Measurements from ENCODE around the gene CD79B.
"Not testable (repeated sequence)": the region's sequence is repeated elsewhere in the genome, so short reads cannot be mapped to it uniquely, and the experiment has no call there.

CD79B gene

DNA sequence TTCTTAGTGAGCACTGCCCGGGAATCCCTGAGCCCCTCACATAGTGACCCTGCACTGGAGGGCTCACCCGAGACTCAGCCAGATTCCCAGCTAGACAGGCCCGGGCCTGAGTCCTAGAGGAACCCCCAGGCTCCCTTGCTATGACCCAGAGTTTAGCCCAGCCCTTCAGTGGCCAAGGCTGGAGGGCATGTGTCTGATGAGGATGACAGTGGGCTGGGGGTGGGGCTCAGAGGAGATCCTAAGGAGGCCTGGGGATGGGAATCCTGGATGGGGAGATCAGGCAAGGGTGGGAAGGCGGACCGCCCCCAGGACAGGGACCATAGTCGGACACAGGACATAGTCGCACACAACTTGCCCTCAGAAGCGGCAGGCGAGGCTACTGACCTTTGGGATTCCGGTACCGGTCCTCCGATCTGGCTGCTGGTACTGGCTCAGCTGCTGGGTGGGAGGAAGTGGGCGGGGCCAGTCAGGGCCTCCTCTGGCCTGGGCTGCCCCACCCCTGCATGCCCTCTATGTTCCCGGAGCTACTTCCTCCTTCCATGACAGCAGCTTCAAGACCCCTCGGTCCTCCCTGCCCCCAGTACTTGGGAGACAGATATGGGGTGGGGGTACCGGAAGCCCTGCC lies 1.1 kb downstream of the CD79B start:
- peak; percentile 26 for DNase-seq

DNA sequence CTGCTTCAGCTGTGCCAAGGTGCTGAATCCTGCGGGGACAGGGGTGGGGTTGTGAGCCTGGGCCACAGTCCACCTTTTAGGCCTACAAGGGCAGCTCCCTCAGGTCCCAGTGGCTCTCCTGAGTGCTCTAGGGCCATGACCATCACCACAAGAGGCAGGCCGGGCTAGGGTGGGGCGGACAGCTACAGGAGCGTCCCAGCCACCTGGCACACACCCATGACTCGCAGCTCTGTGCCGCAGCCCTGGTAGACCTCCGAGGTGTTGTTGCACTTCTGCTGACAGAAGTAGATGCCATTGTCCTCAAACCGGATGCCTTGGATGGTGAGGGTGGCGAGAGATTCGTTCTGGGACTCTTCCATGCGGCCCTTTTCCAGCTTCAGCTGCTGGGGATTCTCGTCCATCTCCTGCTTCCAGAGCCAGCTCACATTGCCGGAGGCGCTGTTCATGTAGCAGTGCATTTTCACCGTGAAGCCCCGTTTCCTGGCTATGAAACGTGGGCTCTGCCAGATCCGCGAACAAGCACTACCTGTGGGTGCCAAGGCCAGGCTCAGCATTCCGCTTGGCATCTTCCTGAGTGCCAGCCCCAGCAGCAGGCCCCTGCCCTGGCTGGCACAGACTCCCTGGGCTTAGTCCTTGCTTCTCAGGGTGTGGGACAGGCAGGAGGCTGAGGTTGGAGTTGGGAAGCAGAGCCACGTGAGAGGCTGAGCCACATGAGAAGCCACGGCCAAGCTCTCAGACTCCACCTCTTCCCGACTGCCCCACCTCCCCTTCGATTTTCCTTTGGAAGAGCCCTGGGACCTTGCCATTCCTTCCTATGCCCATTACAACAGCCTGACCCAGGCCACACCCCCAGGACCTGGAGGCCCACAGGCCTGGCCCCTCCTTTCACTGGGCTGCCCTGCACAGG lies 2.0 kb downstream of the CD79B start:
- no peak for DNase-seq

DNA sequence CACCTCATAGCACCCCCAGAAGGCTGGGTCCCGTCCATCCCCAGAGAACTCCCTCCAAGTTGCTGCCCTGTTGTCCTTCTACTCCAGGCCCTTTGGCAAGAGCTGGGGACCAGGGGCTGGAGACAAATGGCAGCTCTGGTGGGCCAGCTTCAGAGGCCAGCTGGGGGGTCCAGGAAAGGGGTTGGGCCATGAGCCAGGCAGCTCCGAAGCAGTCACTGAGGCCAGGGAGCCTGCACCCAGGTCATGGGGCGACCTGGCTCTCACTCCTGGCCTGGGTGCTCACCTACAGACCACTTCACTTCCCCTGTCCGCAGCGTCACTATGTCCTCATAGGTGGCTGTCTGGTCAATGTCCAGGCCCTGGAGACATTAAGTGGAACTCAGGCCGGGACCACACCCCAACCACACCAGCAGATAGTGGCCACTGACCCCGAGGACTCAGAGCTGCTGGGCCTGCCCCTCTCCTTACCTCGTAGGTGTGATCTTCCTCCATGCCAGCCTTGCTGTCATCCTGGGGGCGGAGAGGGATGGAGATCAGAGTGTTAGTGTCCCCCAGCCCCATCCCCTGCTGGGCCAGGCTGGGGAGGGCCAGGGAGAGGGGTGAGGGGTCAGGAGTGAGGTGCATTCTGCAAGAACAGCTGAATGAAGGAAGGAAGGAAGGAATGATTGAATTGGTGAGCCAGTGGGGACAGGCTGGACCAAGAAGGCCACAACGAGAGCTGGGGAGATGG lies 3.0 kb downstream of the CD79B start:
- no peak for DNase-seq

DNA sequence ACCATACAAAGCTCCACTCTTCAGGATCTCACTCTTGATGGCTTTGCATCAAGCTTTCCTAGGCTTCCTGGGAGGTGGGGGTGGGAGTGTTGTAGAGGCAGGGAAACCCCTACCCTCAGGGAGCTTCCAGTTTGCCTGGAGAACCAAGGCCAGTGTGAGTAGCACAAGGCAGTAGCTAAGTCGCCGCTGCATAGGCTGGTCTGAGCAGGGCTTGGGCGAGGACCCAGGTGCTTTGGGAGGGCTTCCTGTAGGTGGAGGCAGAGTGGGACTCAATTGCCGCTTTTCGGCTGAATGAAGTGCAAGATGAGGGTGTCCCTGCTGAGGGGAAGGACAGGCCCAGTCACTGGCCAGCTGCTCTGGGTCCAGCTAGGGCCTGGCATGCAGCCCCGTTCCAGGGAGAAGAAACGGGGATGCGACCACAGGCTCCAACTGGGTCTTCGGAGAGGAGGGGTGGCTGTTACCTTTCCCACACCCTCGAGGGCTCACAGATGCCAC lies 3.9 kb downstream of the CD79B start:
- no peak for DNase-seq

DNA sequence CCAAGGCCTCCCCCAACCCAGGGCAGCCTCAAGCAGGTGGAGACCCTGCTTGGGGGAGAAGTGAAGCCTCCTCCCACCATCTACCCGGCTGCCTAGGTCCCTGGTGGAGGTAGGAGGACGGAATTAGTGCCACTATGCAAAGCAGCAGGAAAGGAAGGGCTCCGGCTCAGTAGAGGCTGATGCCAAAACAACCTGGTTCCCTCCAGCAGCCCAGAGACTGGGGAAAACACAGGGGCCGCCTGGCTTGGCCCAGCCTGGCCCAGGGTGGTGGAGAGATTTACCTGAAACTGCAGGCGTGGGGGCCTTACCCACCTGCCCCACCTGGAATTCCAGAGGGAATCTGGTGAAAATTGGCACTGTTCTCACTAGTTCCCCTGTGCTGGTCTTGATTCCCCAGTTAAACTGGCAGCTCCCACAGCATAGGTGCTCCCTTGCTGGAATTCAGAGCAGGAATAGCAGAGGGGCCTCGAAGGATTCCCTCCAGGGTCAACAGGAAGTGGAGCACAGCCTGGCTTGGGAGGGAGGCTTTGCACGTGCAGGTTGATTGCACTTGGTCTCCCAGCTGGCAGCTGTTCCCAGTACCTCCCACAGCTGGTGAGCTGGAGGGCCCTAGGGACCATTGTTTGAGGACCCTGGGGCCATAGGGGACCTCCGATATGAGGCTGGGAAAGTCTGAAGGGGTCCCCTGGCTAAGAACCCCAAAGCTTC lies 4.5 kb downstream of the CD79B start:
- no peak for DNase-seq

DNA sequence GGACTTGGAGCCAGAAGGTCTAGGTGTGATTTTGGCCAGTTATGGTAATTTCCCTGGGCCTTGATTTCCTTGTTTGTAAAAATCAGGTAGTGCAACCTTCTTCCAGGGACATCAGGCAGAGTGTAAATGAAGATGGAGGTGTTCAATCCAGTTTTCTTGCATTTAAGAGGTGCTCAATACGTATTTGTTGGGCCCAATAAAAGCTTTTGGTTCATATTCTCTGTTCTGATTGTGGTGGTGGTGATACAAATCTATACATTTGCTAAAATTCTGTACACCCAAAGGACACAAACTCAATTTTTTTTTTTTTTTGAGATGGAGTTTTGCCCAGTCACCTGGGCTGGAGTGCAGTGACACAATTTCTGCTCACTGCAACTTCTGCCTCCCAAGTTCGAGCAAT lies 6.0 kb downstream of the CD79B start:
- no peak for DNase-seq

DNA sequence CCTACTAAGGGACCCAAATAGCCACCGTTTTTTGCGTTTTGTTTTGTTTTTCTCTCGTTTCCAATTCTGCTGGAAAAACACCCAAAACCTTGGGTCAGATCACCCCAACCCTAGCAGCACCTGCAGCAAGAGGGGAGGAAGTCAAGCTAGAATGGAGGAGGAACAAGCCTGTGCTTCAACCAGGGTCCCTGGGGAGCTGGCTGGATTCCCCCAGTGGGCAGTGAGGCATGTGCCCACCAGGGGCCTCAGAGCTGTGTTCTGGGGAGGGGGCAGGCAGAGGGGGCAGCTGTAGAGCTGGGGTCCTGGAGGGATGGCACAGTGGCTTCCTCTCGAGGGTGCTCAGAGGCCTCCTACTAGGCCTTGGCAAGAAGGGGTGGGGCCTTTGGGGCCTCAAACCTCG lies 6.5 kb downstream of the CD79B start:
- no peak for DNase-seq

DNA sequence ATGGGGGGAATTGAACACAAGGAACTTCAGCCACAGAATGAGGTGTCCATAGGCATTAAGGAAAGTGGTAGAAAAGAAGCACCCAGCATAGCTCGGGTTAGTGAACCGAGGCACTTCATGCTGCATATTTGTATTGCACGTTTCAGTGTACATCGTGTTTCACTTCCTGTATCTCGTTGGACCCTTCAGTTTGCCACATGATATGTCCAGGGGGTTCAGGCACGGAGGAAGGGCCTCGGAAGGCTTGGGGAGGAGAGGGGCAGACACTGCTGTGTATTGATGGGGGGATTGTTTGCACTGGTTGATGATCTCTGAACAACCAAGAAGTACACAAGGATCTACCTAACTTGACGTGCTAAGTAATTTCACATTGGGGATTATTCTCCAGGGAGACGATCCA lies 9.7 kb downstream of the CD79B start:
- DNase-seq: not testable (repeated sequence)

DNA sequence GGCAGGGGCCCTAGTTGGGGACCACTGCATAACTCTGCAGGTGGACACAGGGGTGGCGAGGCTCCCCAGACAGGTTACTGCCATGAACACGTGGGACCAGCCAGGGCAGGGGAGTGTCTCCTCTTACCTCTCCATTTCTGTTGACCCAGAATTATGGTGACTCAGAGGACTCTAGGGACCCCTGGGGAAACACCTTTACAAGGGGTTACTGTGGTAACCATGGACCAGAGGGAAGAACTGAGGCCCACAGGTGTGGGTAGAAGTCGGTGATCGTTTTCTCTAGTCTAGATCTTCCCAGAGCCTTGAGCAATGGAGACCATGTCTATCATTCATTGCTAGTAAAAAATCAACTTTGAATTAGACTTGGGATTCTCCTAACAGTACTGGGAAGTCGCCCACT lies 11.4 kb downstream of the CD79B start:
- not testable (repeated sequence) for DNase-seq

DNA sequence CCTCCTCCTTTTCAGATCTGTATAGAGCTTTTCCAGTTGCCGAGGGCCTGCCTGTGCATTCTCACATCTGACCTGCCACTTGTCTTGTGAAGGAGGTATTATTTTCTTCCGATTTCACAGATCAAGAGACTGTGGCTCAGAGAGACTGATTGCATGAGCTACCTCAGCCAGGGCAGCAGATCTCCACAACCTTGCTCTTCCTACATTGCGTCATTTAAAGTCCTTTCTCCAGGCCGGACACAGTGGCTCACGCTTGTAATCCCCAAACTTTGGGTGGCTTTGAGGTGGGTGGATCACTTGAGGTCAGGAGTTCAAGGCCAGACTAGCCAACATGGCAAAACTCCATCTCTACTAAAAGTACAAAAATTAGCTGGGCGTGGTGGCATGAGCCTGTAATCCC lies 12.1 kb downstream of the CD79B start:
- DNase-seq: not testable (repeated sequence)

DNA sequence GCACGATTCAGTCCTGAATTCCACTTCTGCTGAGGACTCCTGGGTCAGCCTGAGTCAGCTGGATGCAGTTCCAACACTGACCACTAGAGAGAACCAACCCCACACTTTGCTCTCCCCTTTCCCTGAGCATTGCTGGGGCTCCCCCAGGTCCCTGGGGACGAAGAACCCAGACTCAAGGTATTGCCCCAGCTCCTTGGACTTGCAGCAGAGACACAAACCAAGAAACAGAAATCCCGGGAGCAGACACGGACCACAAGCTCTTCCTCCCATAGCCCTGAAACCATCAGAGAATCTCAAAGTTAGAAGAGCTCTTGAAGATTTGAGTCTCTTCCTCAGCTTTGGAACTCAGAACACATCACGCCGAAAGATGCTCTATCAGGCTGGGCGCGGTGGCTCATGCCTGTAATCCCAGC lies 12.8 kb downstream of the CD79B start:
- peak; percentile 75 for DNase-seq

DNA sequence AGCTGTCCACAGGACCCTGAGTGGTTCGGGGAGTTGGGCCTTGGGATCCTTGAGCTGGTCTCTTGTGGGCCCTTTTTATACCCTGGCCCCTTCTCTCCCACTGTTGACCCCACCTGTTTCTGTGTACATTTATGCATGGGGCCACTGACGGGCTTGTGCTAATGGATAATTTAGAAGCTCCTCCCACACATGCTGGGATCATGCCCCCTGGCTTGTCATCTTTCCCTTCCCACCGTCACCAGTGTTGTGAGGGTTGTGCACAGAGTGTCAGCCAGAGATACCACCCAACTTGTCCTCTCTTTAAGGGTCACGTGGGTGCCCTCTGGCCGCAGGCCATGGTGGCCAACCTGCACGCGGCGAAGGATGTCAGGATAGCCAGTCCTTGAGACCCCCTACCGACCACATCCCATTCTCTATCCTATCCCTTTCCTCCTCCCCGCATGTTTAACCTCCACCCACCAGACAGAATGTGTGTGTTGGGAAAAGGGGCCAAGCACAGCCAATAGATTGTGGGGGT lies 13.3 kb downstream of the CD79B start, which contains the start of gene GH1:
Gene GH1 (minus strand): TSS at position 51 of the 517 bp plus-strand sequence. CDS start 63 bp downstream, outside the sequence.
- not testable (repeated sequence) for DNase-seq

DNA sequence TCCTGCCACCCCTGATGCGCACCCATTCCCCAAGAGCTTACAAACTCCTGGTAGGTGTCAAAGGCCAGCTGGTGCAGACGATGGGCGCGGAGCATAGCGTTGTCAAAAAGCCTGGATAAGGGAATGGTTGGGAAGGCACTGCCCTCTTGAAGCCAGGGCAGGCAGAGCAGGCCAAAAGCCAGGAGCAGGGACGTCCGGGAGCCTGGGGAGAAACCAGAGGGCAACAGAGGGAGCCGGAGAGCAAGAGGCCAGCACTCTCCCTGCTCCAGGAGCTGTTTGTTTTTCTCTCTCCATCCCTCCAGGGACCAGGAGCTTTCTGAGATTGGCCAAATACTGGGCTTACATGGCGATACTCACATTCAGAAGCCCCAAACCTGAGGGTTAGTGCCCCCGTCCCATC lies 13.8 kb downstream of the CD79B start:
- DNase-seq: no peak

DNA sequence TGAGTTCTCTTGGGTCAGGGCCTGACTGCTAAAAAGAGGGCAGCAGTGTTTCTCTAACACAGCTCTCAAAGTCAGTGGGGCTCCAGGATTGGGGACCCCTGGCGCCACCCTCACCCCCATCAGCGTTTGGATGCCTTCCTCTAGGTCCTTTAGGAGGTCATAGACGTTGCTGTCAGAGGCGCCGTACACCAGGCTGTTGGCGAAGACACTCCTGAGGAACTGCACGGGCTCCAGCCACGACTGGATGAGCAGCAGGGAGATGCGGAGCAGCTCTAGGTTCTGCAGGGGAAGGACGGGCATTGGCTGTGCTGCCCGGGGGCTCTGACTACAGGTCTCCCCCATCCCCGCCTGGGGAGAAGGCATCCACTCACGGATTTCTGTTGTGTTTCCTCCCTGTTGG lies 14.5 kb downstream of the CD79B start:
- DNase-seq: no peak

DNA sequence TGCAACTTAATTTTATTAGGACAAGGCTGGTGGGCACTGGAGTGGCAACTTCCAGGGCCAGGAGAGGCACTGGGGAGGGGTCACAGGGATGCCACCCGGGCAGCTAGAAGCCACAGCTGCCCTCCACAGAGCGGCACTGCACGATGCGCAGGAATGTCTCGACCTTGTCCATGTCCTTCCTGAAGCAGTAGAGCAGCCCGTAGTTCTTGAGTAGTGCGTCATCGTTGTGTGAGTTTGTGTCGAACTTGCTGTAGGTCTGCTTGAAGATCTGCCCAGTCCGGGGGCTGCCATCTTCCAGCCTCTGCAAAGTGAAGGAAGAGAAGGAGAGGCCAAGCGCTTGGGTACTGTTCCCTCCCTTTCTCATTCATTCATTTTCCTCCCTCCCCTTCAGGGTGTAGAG lies 14.9 kb downstream of the CD79B start:
- DNase-seq: not testable (repeated sequence)

DNA sequence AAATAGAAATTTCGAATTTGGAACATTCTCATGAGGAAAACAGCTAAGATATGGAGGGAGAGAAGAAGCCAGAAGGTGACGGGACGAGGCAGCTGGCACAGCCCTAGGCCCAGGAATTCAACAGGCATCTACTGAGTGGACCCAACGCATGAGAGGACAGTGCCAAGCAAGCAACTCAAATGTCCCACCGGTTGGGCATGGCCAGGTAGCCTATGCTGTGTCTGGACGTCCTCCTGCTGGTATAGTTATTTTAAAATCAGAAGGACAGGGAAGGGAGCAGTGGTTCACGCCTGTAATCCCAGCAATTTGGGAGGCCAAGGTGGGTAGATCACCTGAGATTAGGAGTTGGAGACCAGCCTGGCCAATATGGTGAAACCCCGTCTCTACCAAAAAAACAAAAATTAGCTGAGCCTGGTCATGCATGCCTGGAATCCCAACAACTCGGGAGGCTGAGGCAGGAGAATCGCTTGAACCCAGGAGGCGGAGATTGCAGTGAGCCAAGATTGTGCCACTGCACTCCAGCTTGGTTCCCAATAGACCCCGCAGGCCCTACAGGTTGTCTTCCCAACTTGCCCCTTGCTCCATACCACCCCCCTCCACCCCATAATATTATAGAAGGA lies 15.5 kb downstream of the CD79B start:
- DNase-seq: no peak

DNA sequence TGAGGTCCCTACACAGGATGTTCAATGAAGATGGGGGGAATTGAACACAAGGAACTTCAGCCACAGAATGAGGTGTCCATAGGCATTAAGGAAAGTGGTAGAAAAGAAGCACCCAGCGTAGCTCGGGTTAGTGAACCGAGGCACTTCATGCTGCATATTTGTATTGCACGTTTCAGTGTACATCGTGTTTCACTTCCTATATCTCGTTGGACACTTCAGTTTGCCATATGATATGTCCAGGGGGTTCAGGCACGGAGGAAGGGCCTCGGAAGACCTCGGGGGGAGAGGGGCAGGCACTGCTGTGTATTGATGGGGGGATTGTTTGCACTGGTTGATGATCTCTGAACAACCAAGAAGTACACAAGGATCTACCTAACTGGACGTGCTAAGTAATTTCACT lies 16.4 kb downstream of the CD79B start:
- peak; percentile 26 for DNase-seq

DNA sequence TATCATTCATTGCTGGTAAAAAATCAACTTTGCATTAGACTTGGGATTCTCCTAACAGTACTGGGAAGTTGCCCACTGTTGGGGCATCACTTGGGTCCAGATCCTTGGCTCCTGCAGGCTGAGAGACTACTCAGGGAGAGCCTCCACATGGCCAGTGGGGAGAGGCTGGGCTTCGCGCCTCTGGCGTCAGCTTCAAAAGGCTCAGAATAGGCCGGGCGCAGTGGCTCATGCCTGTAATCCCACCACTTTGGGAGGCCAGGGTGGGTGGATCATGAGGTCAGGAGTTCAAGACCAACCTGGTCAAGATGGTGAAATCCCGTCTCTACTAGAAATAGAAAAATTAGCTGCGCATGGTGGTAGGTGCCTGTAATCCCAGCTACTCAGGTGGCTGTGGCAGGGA lies 17.7 kb downstream of the CD79B start:
- DNase-seq: no peak

DNA sequence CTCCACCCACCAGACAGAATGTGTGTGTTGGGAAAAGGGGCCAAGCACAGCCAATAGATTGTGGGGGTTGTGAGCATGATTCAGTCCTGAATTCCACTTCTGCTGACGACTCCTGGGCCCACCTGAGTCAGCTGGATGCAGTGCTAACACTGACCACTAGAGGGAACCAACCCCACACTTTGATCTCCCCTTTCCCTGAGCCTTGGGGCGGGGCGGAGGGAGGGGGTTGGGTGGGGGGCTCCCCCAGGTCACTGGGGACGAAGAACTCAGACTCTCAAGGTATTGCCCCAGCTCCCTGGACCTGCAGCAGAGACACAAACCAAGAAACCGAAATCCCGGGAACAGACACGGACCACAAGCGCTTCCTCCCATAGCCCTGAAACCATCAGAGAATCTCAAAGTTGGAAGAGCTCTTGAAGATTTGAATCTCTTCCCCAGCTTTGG lies 20.5 kb downstream of the CD79B start:
- DNase-seq: peak; percentile 56

DNA sequence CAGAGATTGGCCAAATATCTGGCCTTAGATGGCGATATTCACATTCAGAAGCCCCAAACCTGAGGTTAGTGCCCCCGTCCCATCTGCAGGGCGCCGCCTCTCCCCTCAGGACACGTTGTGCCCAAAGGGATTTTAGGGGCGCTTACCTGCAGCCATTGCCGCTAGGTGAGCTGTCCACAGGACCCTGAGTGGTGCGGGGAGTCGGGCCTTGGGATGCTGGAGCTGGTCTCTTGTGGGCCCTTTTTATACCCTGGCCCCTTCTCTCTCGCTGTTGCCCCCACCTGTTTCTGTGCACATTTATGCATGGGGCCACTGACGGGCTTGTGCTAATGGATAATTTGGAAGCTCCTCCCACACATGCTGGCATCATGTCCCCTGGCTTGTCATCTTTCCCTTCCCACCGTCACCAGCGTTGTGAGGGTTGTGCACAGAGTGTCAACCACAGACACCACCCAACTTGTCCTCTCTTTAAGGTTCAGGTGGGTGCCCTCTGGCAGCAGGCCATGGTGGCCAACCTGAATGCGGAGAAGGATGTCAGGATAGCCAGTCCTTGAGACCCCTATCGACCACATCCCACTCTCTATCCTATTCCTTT lies 21.0 kb downstream of the CD79B start, which contains the start of gene CSHL1:
Gene CSHL1 (minus strand): TSS at position 218 of the 595 bp plus-strand sequence. CDS start 62 bp downstream, at position 156.
- no peak for DNase-seq

DNA sequence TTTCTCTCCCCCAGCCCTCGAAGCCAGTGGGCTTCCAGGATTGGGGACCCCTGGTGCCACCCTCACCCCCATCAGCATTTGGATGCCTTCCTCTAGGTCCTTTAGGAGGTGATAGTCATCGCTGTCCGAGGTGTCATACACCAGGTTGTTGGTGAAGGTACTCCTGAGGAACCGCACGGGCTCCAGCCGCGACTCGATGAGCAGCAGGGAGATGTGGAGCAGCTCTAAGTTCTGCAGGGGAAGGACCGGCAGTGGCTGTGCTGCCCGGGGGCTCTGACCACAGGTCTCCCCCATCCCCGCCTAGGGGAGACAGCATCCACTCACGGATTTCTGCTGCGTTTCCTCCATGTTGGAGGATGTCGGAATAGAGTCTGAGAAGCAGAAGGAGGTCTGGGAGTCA lies 22.0 kb downstream of the CD79B start:
- DNase-seq: no peak

Measured in RPMI8226 (cell line).